HG02943 (cell line): ENCODE results near the gene KLK11.

Experiments used
- ATAC-seq: cut with Tn5 transposase; IDR thresholded peaks from one replicate; pipeline ENCODE4 v1.9.1; 2021; ENCODE audit warnings: mild to moderate bottlenecking, low read depth, moderate library complexity; ENCODE audit not compliant: unreplicated experiment

KLK11 gene

DNA sequence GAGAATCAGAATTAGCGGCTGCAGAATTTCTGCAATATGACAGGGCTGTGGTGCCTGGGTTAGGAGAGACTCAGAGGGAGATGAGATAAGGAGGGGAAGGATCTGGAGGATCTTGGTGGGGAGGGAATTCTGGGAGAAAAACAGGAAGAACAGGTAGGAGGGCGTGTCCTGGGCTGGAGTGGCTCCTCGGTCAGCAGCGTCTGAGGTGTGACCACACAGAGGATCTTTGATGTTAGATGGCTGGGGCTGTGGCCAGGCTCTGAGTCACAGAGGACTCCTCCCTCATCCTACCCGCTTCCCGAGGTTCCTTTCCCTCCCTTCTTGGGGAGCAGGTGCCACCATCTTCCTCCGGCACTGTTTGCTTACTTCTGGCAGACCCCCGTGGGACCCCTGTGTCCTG, 50.6 kb downstream of the KLK11 start:
- ATAC-seq: no peak

DNA sequence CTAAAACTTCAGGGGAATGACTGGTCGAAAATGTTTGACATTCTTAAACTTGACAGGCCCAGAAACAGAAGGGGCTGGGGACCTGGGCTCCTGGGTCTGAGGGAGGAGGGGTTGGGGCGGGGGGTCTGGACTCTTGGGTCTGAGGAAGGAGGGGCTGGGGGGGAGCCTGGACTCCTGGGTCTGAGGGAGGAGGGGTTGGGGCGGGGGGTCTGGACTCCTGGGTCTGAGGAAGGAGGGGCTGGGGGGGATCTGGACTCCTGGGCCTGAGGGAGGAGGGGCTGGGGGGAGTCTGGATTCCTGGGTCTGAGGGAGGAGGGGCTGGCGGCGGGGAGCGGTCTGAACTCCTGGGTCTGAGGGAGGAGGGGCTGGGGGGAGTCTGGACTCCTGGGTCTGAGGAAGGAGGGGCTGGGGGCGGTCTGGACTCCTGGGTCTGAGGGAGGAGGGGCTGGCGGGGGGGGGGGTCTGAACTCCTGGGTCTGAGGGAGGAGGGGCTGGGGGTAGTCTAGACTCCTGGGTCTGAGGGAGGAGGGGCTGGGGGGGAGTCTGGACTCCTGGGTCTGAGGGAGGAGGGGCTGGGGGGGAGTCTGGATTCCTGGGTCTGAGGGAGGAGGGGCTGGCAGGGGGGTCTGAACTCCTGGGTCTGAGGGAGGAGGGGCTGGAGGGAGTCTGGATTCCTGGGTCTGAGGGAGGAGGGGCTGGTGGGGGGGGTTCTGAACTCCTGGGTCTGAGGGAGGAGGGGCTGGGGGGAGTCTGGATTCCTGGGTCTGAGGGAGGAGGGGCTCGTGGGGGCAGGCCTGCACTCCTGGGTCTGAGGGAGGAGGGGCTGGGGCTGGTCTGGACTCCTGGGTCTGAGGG, 51.5 kb downstream of the KLK11 start:
- no peak for ATAC-seq

DNA sequence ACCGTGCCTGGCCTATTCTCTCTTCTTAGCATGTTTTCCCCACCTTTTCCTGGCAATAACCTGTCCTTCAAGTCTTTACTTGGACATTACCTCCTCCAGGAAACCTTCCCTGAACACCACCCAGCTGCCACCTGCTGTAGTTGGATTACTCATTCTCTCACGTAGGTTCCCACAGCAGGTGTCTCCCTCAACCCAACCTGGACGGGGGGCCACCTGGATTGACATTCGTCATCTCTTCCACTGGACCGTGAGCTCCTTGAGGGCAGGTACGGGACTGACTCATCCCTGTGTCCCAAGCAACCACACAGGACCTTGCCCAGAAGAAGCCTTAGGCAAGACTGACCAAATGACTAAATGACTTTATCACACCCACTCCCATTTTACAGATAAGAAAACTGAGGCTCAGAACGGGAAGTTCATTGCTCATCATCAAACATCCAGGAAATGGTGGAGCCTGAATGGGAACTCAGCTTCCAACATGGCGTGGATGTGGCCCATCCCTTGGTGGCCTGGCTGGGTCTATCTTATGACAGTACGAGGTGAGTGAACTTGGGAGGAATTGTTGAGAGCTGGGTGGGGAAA, 53.5 kb downstream of the KLK11 start:
- ATAC-seq: no peak
